Right lobe of liver (tissue), 6 donors: ENCODE results near the gene APOM. TPM values are rescaled to one million over a fixed set of nuclear protein-coding genes. Genes with fewer than 3 reads are reported as not detected.

Experiments used
- ATAC-seq, 4 donors: fragments of 200-7000 bp; cut with Tn5 transposase; one replicate each; pipeline ENCODE4 v1.9.1; 2020; ENCODE audit warnings: mild to moderate bottlenecking in 4 of 4, moderate library complexity in 4 of 4
- DNase-seq, 3 donors: peaks; one replicate each; pipeline ENCODE4 v3.0.0-alpha.2; 2020
- H3K27ac ChIP-seq, 3 donors: fragments of 200-600 bp; one replicate each; pipeline ENCODE4 v1.8.0; 2022
- H3K27me3 ChIP-seq, 2 donors: fragments of 200-600 bp; one replicate each; pipeline ENCODE4 v1.8.0; 2022
- H3K36me3 ChIP-seq, 4 donors: fragments of 200-600 bp; sonication (generic) in 1 of 4; one replicate each; pipeline versions ENCODE4 v1.5.1 to v1.8.0; 2017 to 2022; ENCODE audit warnings: control low read depth in 1 of 4
- H3K4me1 ChIP-seq, 4 donors: fragments of 200-600 bp; sonication (generic) in 1 of 4; one replicate each; pipeline versions ENCODE4 v1.5.1 to v1.8.0; 2017 to 2022; ENCODE audit warnings: control low read depth in 1 of 4
- H3K4me3 ChIP-seq, 3 donors: fragments of 200-600 bp; one replicate each; pipeline ENCODE4 v1.8.0; 2022
- H3K9me3 ChIP-seq, 4 donors: fragments of 200-600 bp; sonication (generic) in 1 of 4; one replicate each; pipeline versions ENCODE4 v1.5.1 to v1.8.0; 2017 to 2022; ENCODE audit warnings: control low read depth in 1 of 4
- POLR2A ChIP-seq: fragments of 450-650 bp; IDR thresholded peaks from one replicate; pipeline ENCODE4 v1.6.1; 2017; ENCODE audit warnings: antibody characterized with exemption, mild to moderate bottlenecking
- WGBS: methylation state at CpG from one replicate; pipeline ENCODE4 v1.1.6; 2018; ENCODE audit warnings: low coverage, low lambda C conversion rate; ENCODE audit not compliant: insufficient coverage; ENCODE audit errors: missing lambda C conversion rate; 5-methylcytosine and 5-hydroxymethylcytosine counted together
- intact Hi-C, 2 donors: fragments of 100-400 bp; cut with DNase I; formaldehyde crosslinking; loops; one replicate each; pipeline versions ENCODE4 v1.11.2 to v1.14.1; 2022
- microRNA-seq, 2 donors: library from miRNA; unstranded; fragments of <30 nt; microRNA quantifications; one replicate each; pipeline ENCODE4, GENCODE V29; 2019 to 2020
- small RNA-seq, 2 experiments: library from RNA; depleted of rRNA; stranded (forward); fragments of <200 nt; gene quantifications; one replicate each; pipeline ENCODE3, GENCODE V24; 2016
- total RNA-seq, 6 experiments: library from RNA; depleted of rRNA in 2 of 6; stranded (reverse); fragments of >200 nt in 2 of 6; fragmentation: NEBNext Ultra II Directional in 3 of 6; extraction: Animal tissue kit (Norgen Biotek cat#: 25700) in 3 of 6; gene quantifications; one replicate each; pipeline versions ENCODE4 v1.1.0 to v1.2.4, GENCODE V29; 2016 to 2023
- TF ChIP-seq, protein P1 (sequence below), 4 donors: fragments of 200-600 bp in 3 of 4; fragments of 450-650 bp in 1 of 4; IDR thresholded peaks; one replicate each; pipeline versions ENCODE4 v1.5.1 to v1.8.0; 2016 to 2022; ENCODE audit warnings: antibody characterized with exemption in 4 of 4, mild to moderate bottlenecking in 2 of 4
- donor health status: DM: no; HTN: yes; CAD: no.
- donor health status: DM: no; HTN: no; CAD: no.
- donor health status: DM: no; HTN: no; CAD: no.
- donor health status: DM: no; HTN: yes; CAD: no.
- donor health status: DM: no; HTN: yes; CAD: no.

APOM gene
- total RNA-seq, 6 experiments from 2014 or later: 100 to 182 (median 116) TPM

DNA sequence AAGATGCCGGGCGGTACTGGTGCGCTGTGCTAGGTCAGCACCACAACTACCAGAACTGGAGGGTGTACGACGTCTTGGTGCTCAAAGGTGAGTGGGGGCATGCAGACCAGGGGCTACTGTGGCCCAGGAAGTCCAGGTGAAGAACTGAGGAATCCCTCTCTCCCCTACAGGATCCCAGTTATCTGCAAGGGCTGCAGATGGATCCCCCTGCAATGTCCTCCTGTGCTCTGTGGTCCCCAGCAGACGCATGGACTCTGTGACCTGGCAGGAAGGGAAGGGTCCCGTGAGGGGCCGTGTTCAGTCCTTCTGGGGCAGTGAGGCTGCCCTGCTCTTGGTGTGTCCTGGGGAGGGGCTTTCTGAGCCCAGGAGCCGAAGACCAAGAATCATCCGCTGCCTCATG, 52.0 kb downstream of the APOM start:
- ATAC-seq: no peak
- H3K4me1 ChIP-seq: peaks cover 0 to 5% (median 0%) of the 10 kb centered on the region in 4 donors
- H3K27ac ChIP-seq: no peak overlapping the region
- no peak overlapping the region for H3K4me3 ChIP-seq
- H3K9me3 ChIP-seq: no peaks in the 10 kb centered on the region
- no peaks in the 10 kb centered on the region for H3K36me3 ChIP-seq
- no peak for DNase-seq
- whole genome bisulfite sequencing: 100% methylated on average over 1 of the region's 10 CpGs
- H3K27me3 ChIP-seq: no peaks in the 10 kb centered on the region
- TF ChIP-seq POLR2A: no peak
- TF ChIP-seq, protein P1, sequence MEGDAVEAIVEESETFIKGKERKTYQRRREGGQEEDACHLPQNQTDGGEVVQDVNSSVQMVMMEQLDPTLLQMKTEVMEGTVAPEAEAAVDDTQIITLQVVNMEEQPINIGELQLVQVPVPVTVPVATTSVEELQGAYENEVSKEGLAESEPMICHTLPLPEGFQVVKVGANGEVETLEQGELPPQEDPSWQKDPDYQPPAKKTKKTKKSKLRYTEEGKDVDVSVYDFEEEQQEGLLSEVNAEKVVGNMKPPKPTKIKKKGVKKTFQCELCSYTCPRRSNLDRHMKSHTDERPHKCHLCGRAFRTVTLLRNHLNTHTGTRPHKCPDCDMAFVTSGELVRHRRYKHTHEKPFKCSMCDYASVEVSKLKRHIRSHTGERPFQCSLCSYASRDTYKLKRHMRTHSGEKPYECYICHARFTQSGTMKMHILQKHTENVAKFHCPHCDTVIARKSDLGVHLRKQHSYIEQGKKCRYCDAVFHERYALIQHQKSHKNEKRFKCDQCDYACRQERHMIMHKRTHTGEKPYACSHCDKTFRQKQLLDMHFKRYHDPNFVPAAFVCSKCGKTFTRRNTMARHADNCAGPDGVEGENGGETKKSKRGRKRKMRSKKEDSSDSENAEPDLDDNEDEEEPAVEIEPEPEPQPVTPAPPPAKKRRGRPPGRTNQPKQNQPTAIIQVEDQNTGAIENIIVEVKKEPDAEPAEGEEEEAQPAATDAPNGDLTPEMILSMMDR (IDR thresholded peaks at IDR 0.05): no peak
- intact Hi-C loops: no loop called here

Small RNA genes lying within 50 kb of the gene (microRNA-seq; reads per million reads assigned to microRNA genes)
- gene MIR4646 (0.64 to 1.4 reads per million in 2 donors), gene MIR6832 (0 reads per million in 2 donors)

Small RNA genes lying within 50 kb of the gene (small RNA-seq; reads per million reads assigned to genes)
- gene MIR4646 (0 reads per million in 2 experiments), gene MIR6832 (0 reads per million in 2 experiments), gene RF00019 (0 reads per million in 2 experiments), gene SNORA38 (4.7 to 13.7 reads per million in 2 experiments), gene UQCRHP1 (0 reads per million in 2 experiments)

Other genes starting within 250 kb of the APOM start
- gene MICB, start 157.7 kb upstream of the APOM start, total RNA-seq: 1 to 10 TPM in 4 of 6 experiments, under 1 TPM in 2; 0.48 to 2.0 (median 1.2) TPM
- gene MCCD1, start 126.9 kb upstream of the APOM start, total RNA-seq: not detected
- 100 to 1,000 TPM in 3 of 6 experiments, 10 to 100 TPM in 3; 85.2 to 145 (median 102) TPM for gene DDX39B, start 113.9 kb upstream of the APOM start, total RNA-seq
- under 1 TPM in 3 of 6 experiments, not detected in 3; 0.29 to 0.43 (median 0.42) TPM for gene ATP6V1G2, start 109.3 kb upstream of the APOM start, total RNA-seq
- gene NFKBIL1, start 108.3 kb upstream of the APOM start, total RNA-seq: 10 to 100 TPM in 1 of 6 experiments, 1 to 10 TPM in 5; 7.5 to 10.2 (median 8.3) TPM
- under 1 TPM in 1 of 6 experiments, not detected in 5; 0.20 TPM for gene LTA, start 83.6 kb upstream of the APOM start, total RNA-seq
- 1 to 10 TPM in 1 of 6 experiments, under 1 TPM in 1, not detected in 4; 0.15 to 1.0 TPM for gene TNF, start 80.3 kb upstream of the APOM start, total RNA-seq
- gene LTB, start 73.5 kb upstream of the APOM start, total RNA-seq: 1 to 10 TPM in 2 of 6 experiments, under 1 TPM in 4; 0.28 to 2.2 (median 0.62) TPM
- 10 to 100 TPM in 1 of 6 experiments, 1 to 10 TPM in 5; 1.5 to 21.5 (median 6.7) TPM for gene LST1, start 69.6 kb upstream of the APOM start, total RNA-seq
- under 1 TPM in 3 of 6 experiments, not detected in 3; 0.20 to 0.55 (median 0.46) TPM for gene NCR3, start 62.9 kb upstream of the APOM start, total RNA-seq
- 10 to 100 TPM in 4 of 6 experiments, 1 to 10 TPM in 2; 6.7 to 28.5 (median 13.0) TPM for gene AIF1, start 40.7 kb upstream of the APOM start, total RNA-seq
- gene PRRC2A, start 35.2 kb upstream of the APOM start, total RNA-seq: 10 to 100 TPM; 34.7 to 59.6 (median 39.4) TPM
- gene BAG6, start 3.2 kb upstream of the APOM start, total RNA-seq: 100 to 1,000 TPM; 114 to 196 (median 142) TPM
- gene C6orf47, start 4.9 kb downstream of the APOM start, total RNA-seq: 1 to 10 TPM; 6.6 to 8.7 (median 7.6) TPM
- 10 to 100 TPM in 1 of 6 experiments, 1 to 10 TPM in 5; 6.4 to 10.0 (median 8.0) TPM for gene GPANK1, start 9.1 kb downstream of the APOM start, total RNA-seq
- 100 to 1,000 TPM in 2 of 6 experiments, 10 to 100 TPM in 4; 52.5 to 171 (median 64.5) TPM for gene CSNK2B, start 10.2 kb downstream of the APOM start, total RNA-seq
- gene LY6G5B, start 14.1 kb downstream of the APOM start, total RNA-seq: 1 to 10 TPM in 5 of 6 experiments, under 1 TPM in 1; 0.98 to 5.7 (median 2.6) TPM
- 1 to 10 TPM in 3 of 6 experiments, under 1 TPM in 3; 0.68 to 1.6 (median 1.2) TPM for gene LY6G5C, start 25.2 kb downstream of the APOM start, total RNA-seq
- 10 to 100 TPM; 29.7 to 34.8 (median 31.2) TPM for gene ABHD16A, start 47.4 kb downstream of the APOM start, total RNA-seq
- gene LY6G6F, start 51.0 kb downstream of the APOM start, total RNA-seq: not detected
- gene LY6G6D, start 59.5 kb downstream of the APOM start, total RNA-seq: not detected
- gene LY6G6C, start 65.9 kb downstream of the APOM start, total RNA-seq: not detected
- under 1 TPM in 2 of 6 experiments, not detected in 4; 0.33 to 0.56 TPM for gene MPIG6B, start 67.5 kb downstream of the APOM start, total RNA-seq
- 10 to 100 TPM; 16.3 to 27.5 (median 19.1) TPM for gene DDAH2, start 73.4 kb downstream of the APOM start, total RNA-seq
- 100 to 1,000 TPM in 1 of 6 experiments, 10 to 100 TPM in 5; 36.7 to 123 (median 62.0) TPM for gene CLIC1, start 80.6 kb downstream of the APOM start, total RNA-seq
- 1 to 10 TPM; 3.2 to 8.5 (median 4.3) TPM for gene MSH5, start 84.1 kb downstream of the APOM start, total RNA-seq
- 1 to 10 TPM in 2 of 6 experiments, under 1 TPM in 3, not detected in 1; 0.62 to 1.6 (median 0.90) TPM for gene SAPCD1, start 106.8 kb downstream of the APOM start, total RNA-seq
- 1 to 10 TPM; 1.2 to 5.2 (median 2.7) TPM for gene VWA7, start 121.4 kb downstream of the APOM start, total RNA-seq
- gene VARS1, start 139.9 kb downstream of the APOM start, total RNA-seq: 10 to 100 TPM; 31.0 to 58.1 (median 41.0) TPM
- gene LSM2, start 151.1 kb downstream of the APOM start, total RNA-seq: 10 to 100 TPM; 11.0 to 26.1 (median 11.6) TPM
- gene HSPA1L, start 159.4 kb downstream of the APOM start, total RNA-seq: 1 to 10 TPM in 1 of 6 experiments, under 1 TPM in 5; 0.37 to 1.2 (median 0.56) TPM
- 100 to 1,000 TPM in 2 of 6 experiments, 10 to 100 TPM in 4; 73.2 to 442 (median 80.2) TPM for gene HSPA1A, start 159.6 kb downstream of the APOM start, total RNA-seq
- gene HSPA1B, start 171.8 kb downstream of the APOM start, total RNA-seq: 100 to 1,000 TPM in 2 of 6 experiments, 10 to 100 TPM in 4; 41.5 to 144 (median 47.5) TPM
- 10 to 100 TPM; 20.3 to 44.8 (median 34.1) TPM for gene NEU1, start 206.9 kb downstream of the APOM start, total RNA-seq
- under 1 TPM in 2 of 6 experiments, not detected in 4; 0.09 to 0.25 TPM for gene SLC44A4, start 223.1 kb downstream of the APOM start, total RNA-seq
- 10 to 100 TPM; 10.7 to 20.1 (median 13.3) TPM for gene EHMT2, start 241.8 kb downstream of the APOM start, total RNA-seq
- gene ZBTB12, start 246.2 kb downstream of the APOM start, total RNA-seq: under 1 TPM in 5 of 6 experiments, not detected in 1; 0.25 to 0.82 (median 0.51) TPM